ENCODE data around the gene DNAI4.

DNA sequence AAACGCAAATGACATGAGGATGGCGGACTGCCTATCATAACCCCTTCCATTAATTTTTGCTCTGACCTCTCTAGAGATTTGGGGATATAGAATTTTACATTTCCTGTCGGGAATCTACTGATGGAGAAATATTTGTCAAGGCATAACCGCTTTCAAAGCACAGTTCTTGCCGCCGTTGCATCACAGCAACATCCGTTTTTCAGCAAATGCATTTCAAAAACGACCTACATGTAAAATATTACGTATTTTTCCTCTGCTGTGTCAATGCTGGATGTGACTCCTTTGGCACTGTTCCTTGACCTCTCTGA is 5.0 kb upstream of the DNAI4 start:
- no peak for TF ChIP-seq POLR2A (IDR thresholded peaks at IDR 0.05; ENCODE audit: low read length)
- no peak for TF ChIP-seq GATA1 (IDR thresholded peaks at IDR 0.05; ENCODE audit: low read depth, low read length)

All from erythroblast (primary cell).